GM12864 (cell line): ENCODE measurements around the gene SERPINB6.

Experiments
- DNase-seq: peaks from one replicate; pipeline ENCODE4 v3.0.0-alpha.2; 2011; ENCODE audit warnings: low read depth
- H3K4me3 ChIP-seq: 2 replicates; pipeline ENCODE4 v1.5.1; 2011; ENCODE audit warnings: mild to moderate bottlenecking, low read depth, low read length, control low read depth
- CTCF ChIP-seq: IDR thresholded peaks from 2 replicates; pipeline ENCODE4 v1.5.1; 2011; ENCODE audit warnings: low read depth, mild to moderate bottlenecking, moderate library complexity, low read length, control low read depth, inconsistent platforms; ENCODE audit errors: missing control alignments

Gene SERPINB6

GRCh38 chr6:2900821-2901644 is 70.3 kb downstream of the SERPINB6 start:
- no peak for TF ChIP-seq CTCF
- H3K4me3 ChIP-seq: peak overlapping the region; percentile 77
- DNase-seq: no peak

GRCh38 chr6:2900221-2900807 is 71.1 kb downstream of the SERPINB6 start:
- H3K4me3 ChIP-seq: peak overlapping the region; percentile 77
- no peak for DNase-seq
- TF ChIP-seq CTCF: no peak

GRCh38 chr6:2899596-2899995 is 71.8 kb downstream of the SERPINB6 start:
- no peak overlapping the region; the same call in 1 of the 2 replicates for H3K4me3 ChIP-seq
- DNase-seq: no peak
- no peak for TF ChIP-seq CTCF
